ENCODE results near the gene LRFN3.

The LRFN3 gene

GRCh38 chr19:35901854-35902661, 34.1 kb upstream of the LRFN3 start, which contains the start of gene HCST:
HCST (plus strand) TSS chr19:35902529; CDS start chr19:35902594, 65 bp downstream.
- peak within 1 kb of the TSS; percentile 40 for H3K27ac ChIP-seq (ENCODE audit: low read length)
- H3K79me2 ChIP-seq (ENCODE audit: insufficient read depth, low read length): peaks cover 10% of the 10 kb centered on the region; the same call in 1 of the 2 replicates
- H3K36me3 ChIP-seq (ENCODE audit: insufficient read depth, low read length): peaks cover 6% of the 10 kb centered on the region
- TF ChIP-seq EZH2 (IDR thresholded peaks at IDR 0.05; ENCODE audit: borderline replicate concordance, low read depth, low read length, severe bottlenecking) (no peak), CTCF (IDR thresholded peaks at IDR 0.05; ENCODE audit: borderline replicate concordance, extremely low read depth, low read length, poor library complexity, severe bottlenecking) (no peak)
- H3K4me2 ChIP-seq (ENCODE audit: insufficient read depth, low read length): peak within 1 kb of the TSS; percentile 98
- no peaks in the 10 kb centered on the region for H3K27me3 ChIP-seq (ENCODE audit: insufficient read depth, low read length, poor library complexity)
- ATAC-seq (ENCODE audit: insufficient read depth, low read depth) (no peak), DNase-seq (peak; percentile 50)
- no peaks in the 10 kb centered on the region for H4K20me1 ChIP-seq (ENCODE audit: insufficient read depth, low read length)
- no peaks in the 10 kb centered on the region for H3K9me3 ChIP-seq (ENCODE audit: insufficient read depth, low read length, severe bottlenecking)
- H3K4me1 ChIP-seq (ENCODE audit: insufficient read depth, low read length): peaks cover 52% of the 10 kb centered on the region
- peak within 1 kb of the TSS; percentile 52 for H3K9ac ChIP-seq (ENCODE audit: low read depth, low read length)
- peak within 1 kb of the TSS; percentile 70 for H2AFZ ChIP-seq (ENCODE audit: low read depth, low read length)
- H3K4me3 ChIP-seq (ENCODE audit: low read depth in 1 of 2, low read length in 2 of 2): peak within 1 kb of the TSS; percentile 7 to 55; a peak in 3 of 4 replicates

- Histone ChIP-seq H3K27me3 (ENCODE audit: insufficient read depth, low read length, poor library complexity) (no peaks in the 10 kb centered on the region), H3K36me3 (ENCODE audit: insufficient read depth, low read length) (peaks cover 3% of the 10 kb centered on the region; the same call in 1 of the 2 replicates), H2AFZ (ENCODE audit: low read depth, low read length) (peak overlapping the region; percentile 70), H3K4me1 (ENCODE audit: insufficient read depth, low read length) (peaks cover 52% of the 10 kb centered on the region), H3K9me3 (ENCODE audit: insufficient read depth, low read length, severe bottlenecking) (no peaks in the 10 kb centered on the region), H3K9ac (ENCODE audit: low read depth, low read length) (peak overlapping the region; percentile 52), H3K4me2 (ENCODE audit: insufficient read depth, low read length) (peak overlapping the region; percentile 64), H3K27ac (ENCODE audit: low read length) (peak overlapping the region; percentile 40), H3K79me2 (ENCODE audit: insufficient read depth, low read length) (peaks cover 10% of the 10 kb centered on the region; the same call in 1 of the 2 replicates), H4K20me1 (ENCODE audit: insufficient read depth, low read length) (no peaks in the 10 kb centered on the region), H3K4me3 (ENCODE audit: low read depth in 1 of 2, low read length in 2 of 2) (peak overlapping the region; percentile 7 to 55; a peak in 3 of 4 replicates)
- ATAC-seq (ENCODE audit: insufficient read depth, low read depth) (no peak), DNase-seq (no peak)
- TF ChIP-seq EZH2 (IDR thresholded peaks at IDR 0.05; ENCODE audit: borderline replicate concordance, low read depth, low read length, severe bottlenecking): no peak
- TF ChIP-seq CTCF (IDR thresholded peaks at IDR 0.05; ENCODE audit: borderline replicate concordance, extremely low read depth, low read length, poor library complexity, severe bottlenecking): no peak
Observed at GRCh38 chr19:35902870-35903475, 33.2 kb upstream of the LRFN3 start.

GRCh38 chr19:35903550-35904179, 32.5 kb upstream of the LRFN3 start:
- Histone ChIP-seq H3K9ac (ENCODE audit: low read depth, low read length) (peak overlapping the region; percentile 52), H2AFZ (ENCODE audit: low read depth, low read length) (peak overlapping the region; percentile 70), H3K27ac (ENCODE audit: low read length) (peak overlapping the region; percentile 40), H3K27me3 (ENCODE audit: insufficient read depth, low read length, poor library complexity) (no peaks in the 10 kb centered on the region), H3K9me3 (ENCODE audit: insufficient read depth, low read length, severe bottlenecking) (no peaks in the 10 kb centered on the region), H3K79me2 (ENCODE audit: insufficient read depth, low read length) (peaks cover 10% of the 10 kb centered on the region; the same call in 1 of the 2 replicates), H3K4me2 (ENCODE audit: insufficient read depth, low read length) (peak overlapping the region; percentile 64), H3K4me1 (ENCODE audit: insufficient read depth, low read length) (peaks cover 50% of the 10 kb centered on the region), H3K36me3 (ENCODE audit: insufficient read depth, low read length) (no peaks in the 10 kb centered on the region), H3K4me3 (ENCODE audit: low read depth in 1 of 2, low read length in 2 of 2) (peak overlapping the region; percentile 7 to 55; a peak in 3 of 4 replicates), H4K20me1 (ENCODE audit: insufficient read depth, low read length) (no peaks in the 10 kb centered on the region)
- peak; percentile 96 for DNase-seq
- peak; percentile 89 for ATAC-seq (ENCODE audit: insufficient read depth, low read depth)
- peak; percentile 22 for TF ChIP-seq CTCF (IDR thresholded peaks at IDR 0.05; ENCODE audit: borderline replicate concordance, extremely low read depth, low read length, poor library complexity, severe bottlenecking)
- no peak for TF ChIP-seq EZH2 (IDR thresholded peaks at IDR 0.05; ENCODE audit: borderline replicate concordance, low read depth, low read length, severe bottlenecking)

Data from DND-41 (cell line).